ENCODE measurements around the gene MUC15.
"Not testable (repeated sequence)": the region's sequence is repeated elsewhere in the genome, so short reads cannot be mapped to it uniquely, and the experiment has no call there.

DNA sequence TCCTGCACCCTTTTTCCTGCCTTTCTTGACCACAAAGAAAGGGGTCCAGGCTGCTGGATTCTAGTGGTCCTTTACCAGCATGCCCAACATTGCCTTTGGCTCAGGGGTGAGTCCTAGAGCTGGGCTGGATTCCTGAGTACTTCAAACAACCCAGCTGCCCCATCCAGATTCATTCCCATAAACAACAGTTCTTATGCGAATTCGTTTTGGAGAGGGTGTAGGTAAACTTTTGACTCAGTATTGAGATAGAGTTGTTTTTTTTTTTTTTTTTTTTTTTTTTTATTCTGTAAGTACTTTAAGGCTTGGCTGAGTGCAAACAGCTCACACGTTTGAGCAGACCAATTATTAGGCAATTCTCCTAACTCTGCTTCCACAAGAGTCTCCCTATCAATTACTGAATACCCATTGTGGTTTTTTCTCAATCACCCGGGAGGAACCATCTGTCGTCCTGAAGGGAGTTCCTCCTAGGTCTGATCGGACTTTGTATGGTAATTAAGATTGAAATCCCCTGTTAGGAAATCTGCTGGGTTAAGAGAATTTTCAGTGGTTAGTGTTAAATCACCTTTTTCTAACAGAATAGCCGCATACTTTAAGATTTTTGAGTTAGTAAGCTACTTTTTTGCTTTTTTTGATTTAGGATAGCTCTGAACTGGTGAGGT lies 23.3 kb upstream of the MUC15 start:
- TF ChIP-seq, protein P1, sequence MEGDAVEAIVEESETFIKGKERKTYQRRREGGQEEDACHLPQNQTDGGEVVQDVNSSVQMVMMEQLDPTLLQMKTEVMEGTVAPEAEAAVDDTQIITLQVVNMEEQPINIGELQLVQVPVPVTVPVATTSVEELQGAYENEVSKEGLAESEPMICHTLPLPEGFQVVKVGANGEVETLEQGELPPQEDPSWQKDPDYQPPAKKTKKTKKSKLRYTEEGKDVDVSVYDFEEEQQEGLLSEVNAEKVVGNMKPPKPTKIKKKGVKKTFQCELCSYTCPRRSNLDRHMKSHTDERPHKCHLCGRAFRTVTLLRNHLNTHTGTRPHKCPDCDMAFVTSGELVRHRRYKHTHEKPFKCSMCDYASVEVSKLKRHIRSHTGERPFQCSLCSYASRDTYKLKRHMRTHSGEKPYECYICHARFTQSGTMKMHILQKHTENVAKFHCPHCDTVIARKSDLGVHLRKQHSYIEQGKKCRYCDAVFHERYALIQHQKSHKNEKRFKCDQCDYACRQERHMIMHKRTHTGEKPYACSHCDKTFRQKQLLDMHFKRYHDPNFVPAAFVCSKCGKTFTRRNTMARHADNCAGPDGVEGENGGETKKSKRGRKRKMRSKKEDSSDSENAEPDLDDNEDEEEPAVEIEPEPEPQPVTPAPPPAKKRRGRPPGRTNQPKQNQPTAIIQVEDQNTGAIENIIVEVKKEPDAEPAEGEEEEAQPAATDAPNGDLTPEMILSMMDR (conservative IDR thresholded peaks at IDR 0.05; ENCODE audit: low read depth, low read length), result not testable (repeated sequence)
- TF ChIP-seq RCOR1 (IDR thresholded peaks at IDR 0.05; ENCODE audit: insufficient replicate concordance, low read length); POLR2A (IDR thresholded peaks at IDR 0.05; ENCODE audit: low read depth, low read length); MAFK (IDR thresholded peaks at IDR 0.05; ENCODE audit: low read depth, low read length); RAD21 (IDR thresholded peaks at IDR 0.05; ENCODE audit: low read length); NFE2L2 (IDR thresholded peaks at IDR 0.05; ENCODE audit: low read depth, low read length); MAZ (IDR thresholded peaks at IDR 0.05; ENCODE audit: borderline replicate concordance, low read depth, low read length); RFX5 (IDR thresholded peaks at IDR 0.05; ENCODE audit: low read depth, low read length); MXI1 (IDR thresholded peaks at IDR 0.05; ENCODE audit: borderline replicate concordance, low read depth, low read length); BHLHE40 (IDR thresholded peaks at IDR 0.05; ENCODE audit: low read depth, low read length); SMC3 (IDR thresholded peaks at IDR 0.05; ENCODE audit: low read depth, low read length); CEBPB (IDR thresholded peaks at IDR 0.05; ENCODE audit: low read depth, low read length): not testable (repeated sequence)

All from IMR-90 (cell line).